DOHH2 (cell line): ENCODE data around the gene JCAD.

Experiments
- EZH2phosphoT487 ChIP-seq: fragments of 200-600 bp; sonication (generic); IDR thresholded peaks from 2 replicates; pipeline ENCODE4 v1.6.1; 2017; ENCODE audit warnings: borderline replicate concordance, mild to moderate bottlenecking, antibody characterized with exemption, low read length, moderate library complexity, mixed read lengths
- TF ChIP-seq, protein P1 (sequence below): fragments of 200-600 bp; sonication (generic); IDR thresholded peaks from one replicate; pipeline ENCODE4 v1.5.1; 2014; ENCODE audit warnings: antibody characterized with exemption, mild to moderate bottlenecking, low read depth, low read length; ENCODE audit not compliant: poor library complexity, severe bottlenecking

GRCh38 chr10:30094601-30095000 lies 35.2 kb upstream of the JCAD start:
- TF ChIP-seq, protein P1, sequence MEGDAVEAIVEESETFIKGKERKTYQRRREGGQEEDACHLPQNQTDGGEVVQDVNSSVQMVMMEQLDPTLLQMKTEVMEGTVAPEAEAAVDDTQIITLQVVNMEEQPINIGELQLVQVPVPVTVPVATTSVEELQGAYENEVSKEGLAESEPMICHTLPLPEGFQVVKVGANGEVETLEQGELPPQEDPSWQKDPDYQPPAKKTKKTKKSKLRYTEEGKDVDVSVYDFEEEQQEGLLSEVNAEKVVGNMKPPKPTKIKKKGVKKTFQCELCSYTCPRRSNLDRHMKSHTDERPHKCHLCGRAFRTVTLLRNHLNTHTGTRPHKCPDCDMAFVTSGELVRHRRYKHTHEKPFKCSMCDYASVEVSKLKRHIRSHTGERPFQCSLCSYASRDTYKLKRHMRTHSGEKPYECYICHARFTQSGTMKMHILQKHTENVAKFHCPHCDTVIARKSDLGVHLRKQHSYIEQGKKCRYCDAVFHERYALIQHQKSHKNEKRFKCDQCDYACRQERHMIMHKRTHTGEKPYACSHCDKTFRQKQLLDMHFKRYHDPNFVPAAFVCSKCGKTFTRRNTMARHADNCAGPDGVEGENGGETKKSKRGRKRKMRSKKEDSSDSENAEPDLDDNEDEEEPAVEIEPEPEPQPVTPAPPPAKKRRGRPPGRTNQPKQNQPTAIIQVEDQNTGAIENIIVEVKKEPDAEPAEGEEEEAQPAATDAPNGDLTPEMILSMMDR: no peak
- TF ChIP-seq EZH2phosphoT487: no peak
